GM12878 (cell line): Measurements from ENCODE around the gene KIAA0825. TPM values are rescaled to one million over a fixed set of nuclear protein-coding genes. Genes with fewer than 3 reads are reported as not detected.

Source experiments
- ATAC-seq: fragments of 200-7000 bp; cut with Tn5 transposase; 3 replicates; pipeline ENCODE4 v1.9.1; 2020; ENCODE audit warnings: mild to moderate bottlenecking, moderate library complexity
- BruUV-seq: library from RNA; stranded (reverse); fragments of 400-500 nt; replicated peaks from 2 replicates; lab custom pipeline; 2021; lab: Mats Ljungman, UMichigan
- CTCF ChIA-PET: fragments of 300-600 bp; sonication (Branson Sonifier 250); formaldehyde crosslinking; extraction: SDS; loops from one replicate; lab custom pipeline; 2021; ENCODE audit warnings: inconsistent platforms; lab: Yijun Ruan, JAX
- POLR2A ChIA-PET: fragments of 350-600 bp; formaldehyde crosslinking; extraction: SDS; loops from one replicate; lab custom pipeline; 2021; ENCODE audit warnings: inconsistent platforms; lab: Charles Lee
- RAD21 ChIA-PET: fragments of 300-600 bp; sonication (Branson Sonifier 250); formaldehyde crosslinking; loops from one replicate; lab custom pipeline; 2023; ENCODE audit warnings: antibody characterized with exemption; ENCODE audit not compliant: unreplicated experiment; lab: Charles Lee
- SMC1A ChIA-PET: fragments of 300-600 bp; sonication (Branson Sonifier 250); formaldehyde crosslinking; loops from one replicate; lab custom pipeline; 2023; ENCODE audit not compliant: unreplicated experiment, uncharacterized antibody; lab: Charles Lee
- DNase-seq: peaks from one replicate; pipeline ENCODE4 v3.0.0-alpha.2; 2011; ENCODE audit warnings: low read depth, low spot score
- FAIRE-seq: peaks from 3 replicates; lab custom pipeline; 2011; peaks lifted over from hg19 to GRCh38; lab: Jason Lieb, UNC
- H2AFZ ChIP-seq: 2 replicates; pipeline ENCODE4 v1.6.0; 2011; ENCODE audit warnings: low read depth, low read length, control low read depth; ENCODE audit not compliant: control insufficient read depth
- H3K27ac ChIP-seq: 2 replicates; pipeline ENCODE4 v1.5.1; 2011; ENCODE audit warnings: control low read depth; ENCODE audit not compliant: control insufficient read depth, insufficient read depth
- H3K27me3 ChIP-seq, 2 experiments: replicated peaks in 1 of 2; 2 replicates each; pipeline versions ENCODE4 v1.6.0 to v1.6.1; 2011; ENCODE audit warnings: low read length in 1 of 2; ENCODE audit not compliant: control insufficient read depth in 2 of 2, insufficient read depth in 2 of 2
- H3K36me3 ChIP-seq, 2 experiments: 2 replicates each; pipeline ENCODE4 v1.5.1; 2011; ENCODE audit warnings: low read length in 1 of 2; ENCODE audit not compliant: control insufficient read depth in 2 of 2, insufficient read depth in 2 of 2
- H3K4me1 ChIP-seq: 2 replicates; pipeline ENCODE4 v1.6.1; 2011; ENCODE audit warnings: mild to moderate bottlenecking, low read length, moderate library complexity, mixed read lengths; ENCODE audit not compliant: control insufficient read depth, insufficient read depth
- H3K4me2 ChIP-seq: 2 replicates; pipeline ENCODE4 v1.6.0; 2011; ENCODE audit warnings: control low read depth; ENCODE audit not compliant: control insufficient read depth, insufficient read depth
- H3K4me3 ChIP-seq: fragments of 200-600 bp; sonication (generic); 2 replicates; pipeline ENCODE4 v1.5.1; 2016
- H3K79me2 ChIP-seq: 2 replicates; pipeline ENCODE4 v1.6.0; 2011; ENCODE audit warnings: low read length; ENCODE audit not compliant: control insufficient read depth, insufficient read depth
- H3K9ac ChIP-seq: 2 replicates; pipeline ENCODE4 v1.8.0; 2011; ENCODE audit warnings: low read length, control low read depth, mixed read lengths; ENCODE audit not compliant: control insufficient read depth, insufficient read depth
- H3K9me3 ChIP-seq: replicated peaks from 3 replicates; pipeline ENCODE4 v1.5.1; 2011; ENCODE audit warnings: mild to moderate bottlenecking, low read length; ENCODE audit not compliant: control insufficient read depth, insufficient read depth
- H4K20me1 ChIP-seq: 2 replicates; pipeline ENCODE4 v1.6.0; 2011; ENCODE audit not compliant: control insufficient read depth, insufficient read depth
- BCL11A ChIP-seq: IDR thresholded peaks from 2 replicates; pipeline ENCODE4 v1.6.1; 2011; ENCODE audit warnings: low read depth, low read length
- CTCF ChIP-seq, 3 experiments: IDR thresholded peaks in 2 of 3; conservative IDR thresholded peaks in 1 of 3; 2 replicates each; pipeline ENCODE4 v1.5.1; 2011; ENCODE audit warnings: low read depth in 3 of 3, low read length in 3 of 3, mild to moderate bottlenecking in 3 of 3, control low read depth in 2 of 3, moderate library complexity in 2 of 3, inconsistent platforms in 1 of 3, mixed read lengths in 1 of 3; ENCODE audit not compliant: control insufficient read depth in 2 of 3, insufficient read depth in 1 of 3; ENCODE audit errors: extremely low read depth in 1 of 3
- SIX5 ChIP-seq: IDR thresholded peaks from 2 replicates; pipeline ENCODE4 v1.6.1; 2011; ENCODE audit warnings: mild to moderate bottlenecking, low read depth, low read length, moderate library complexity; ENCODE audit not compliant: severe bottlenecking
- SREBF1 ChIP-seq: IDR thresholded peaks from 2 replicates; pipeline ENCODE4 v1.6.1; 2012; ENCODE audit warnings: mild to moderate bottlenecking, low read length
- in situ Hi-C: fragments of 300-500 bp; cut with MboI; formaldehyde crosslinking; loops from 9 replicates; pipeline ENCODE4 v1.14.3; 2018; ENCODE audit warnings: mixed read lengths
- intact Hi-C: fragments of 100-400 bp; cut with micrococcal nuclease; formaldehyde crosslinking; loops from one replicate; pipeline ENCODE4 v1.14.2; 2022; ENCODE audit not compliant: unreplicated experiment
- polyA plus RNA-seq, 11 experiments: library from polyadenylated mRNA; depleted of rRNA in 4 of 11; unstranded in 6 of 11; stranded (reverse) in 5 of 11; fragments of >200 nt; fragmentation: Nextera tagmentation in 4 of 11; fragmentation: Illumina TruSeq in 1 of 11; extraction: Ambion mirVana in 4 of 11; extraction: Trizol in 1 of 11; gene quantifications; 1 replicate in 1 of 11; 2 replicates in 10 of 11; pipeline versions ENCODE4 v1.2.1 to v1.2.3, GENCODE V29; 2011 to 2016; ENCODE audit warnings: inconsistent platforms in 2 of 11, missing spikeins in 2 of 11, low read depth in 1 of 11
- total RNA-seq, 4 experiments: library from RNA; depleted of rRNA in 3 of 4; stranded (reverse); fragments of >200 nt in 3 of 4; fragmentation: Illumina TruSeq in 1 of 4; extraction: Trizol in 1 of 4; gene quantifications; 2 replicates each; pipeline versions ENCODE4 v1.2.1 to v1.2.3, GENCODE V29; 2013 to 2021
- TF ChIP-seq, protein P1 (sequence below): fragments of 450-650 bp; IDR thresholded peaks from 2 replicates; pipeline ENCODE4 v1.6.1; 2017; ENCODE audit warnings: mild to moderate bottlenecking

Gene KIAA0825
- total and polyA plus RNA-seq, 10 of the 15 experiments (the other 5 are each of a cell fraction or from before 2014, with no cell fraction given): 0.55 to 1.9 (median 1.5) TPM

DNA sequence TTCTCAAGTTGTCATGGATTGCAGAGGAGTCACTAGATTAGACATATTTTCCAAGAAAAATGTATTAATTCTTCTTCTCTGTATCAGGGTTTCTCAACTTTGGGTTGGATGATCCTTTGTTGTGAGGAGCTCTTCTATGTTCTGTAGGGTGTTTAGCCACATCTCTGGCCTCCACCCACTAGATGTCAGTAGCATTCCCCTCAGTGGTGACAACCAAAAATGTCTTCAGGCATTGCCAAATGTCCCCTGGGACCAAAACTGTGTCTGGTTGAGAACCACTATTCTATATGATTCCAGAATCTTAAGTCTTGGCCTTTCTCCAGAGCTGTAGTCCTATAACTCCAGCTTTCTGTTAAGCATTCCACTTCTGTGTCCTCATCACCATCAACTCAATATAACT lies 220.9 kb downstream of the KIAA0825 start:
- no peaks in the 10 kb centered on the region for H4K20me1 ChIP-seq
- no peaks in the 10 kb centered on the region for H3K36me3 ChIP-seq
- H3K4me3 ChIP-seq: no peak overlapping the region
- ChIA-PET CTCF (interaction anchor here (1.1 to 2.0 kb wide), 2 partner anchors 12 to 17 kb away, joined by 3 to 4 read pairs; no protein-coding TSS in a partner anchor), RAD21 (no interaction called here), POLR2A (no interaction called here), SMC1A (interaction anchor here (1.0 to 1.6 kb wide), 2 partner anchors 15 to 127 kb away, joined by 4 read pairs; no protein-coding TSS in a partner anchor)
- FAIRE-seq (no peak), ATAC-seq (peak; percentile 56; the same call in 2 of the 3 replicates), DNase-seq (no peak)
- no peaks in the 10 kb centered on the region for H3K4me1 ChIP-seq
- no peak overlapping the region for H3K9ac ChIP-seq
- H2AFZ ChIP-seq: no peak overlapping the region
- no peaks in the 10 kb centered on the region for H3K27me3 ChIP-seq
- no peaks in the 10 kb centered on the region for H3K79me2 ChIP-seq
- no peaks in the 10 kb centered on the region for H3K9me3 ChIP-seq
- H3K27ac ChIP-seq: no peak overlapping the region
- intact Hi-C loops: loop anchor here (5.0 kb wide), 1 partner anchor 340 kb away; no protein-coding TSS in a partner anchor
- in situ Hi-C loops: no loop called here
- BruUV-seq: no TSS peak
- no peak overlapping the region for H3K4me2 ChIP-seq
- TF ChIP-seq SREBF1 (no peak), SIX5 (no peak), BCL11A (no peak), CTCF (IDR thresholded peaks at IDR 0.05 in 2 of 3, conservative IDR thresholded peaks at IDR 0.05 in 1 of 3; ENCODE audit: control insufficient read depth in 2 of 3, extremely low read depth in 1 of 3, insufficient read depth in 1 of 3, low read depth in 3 of 3, low read length in 3 of 3) (peak in 1 of 3 experiments; percentile 13; a peak in 1 of 6 replicates)
- TF ChIP-seq, protein P1, sequence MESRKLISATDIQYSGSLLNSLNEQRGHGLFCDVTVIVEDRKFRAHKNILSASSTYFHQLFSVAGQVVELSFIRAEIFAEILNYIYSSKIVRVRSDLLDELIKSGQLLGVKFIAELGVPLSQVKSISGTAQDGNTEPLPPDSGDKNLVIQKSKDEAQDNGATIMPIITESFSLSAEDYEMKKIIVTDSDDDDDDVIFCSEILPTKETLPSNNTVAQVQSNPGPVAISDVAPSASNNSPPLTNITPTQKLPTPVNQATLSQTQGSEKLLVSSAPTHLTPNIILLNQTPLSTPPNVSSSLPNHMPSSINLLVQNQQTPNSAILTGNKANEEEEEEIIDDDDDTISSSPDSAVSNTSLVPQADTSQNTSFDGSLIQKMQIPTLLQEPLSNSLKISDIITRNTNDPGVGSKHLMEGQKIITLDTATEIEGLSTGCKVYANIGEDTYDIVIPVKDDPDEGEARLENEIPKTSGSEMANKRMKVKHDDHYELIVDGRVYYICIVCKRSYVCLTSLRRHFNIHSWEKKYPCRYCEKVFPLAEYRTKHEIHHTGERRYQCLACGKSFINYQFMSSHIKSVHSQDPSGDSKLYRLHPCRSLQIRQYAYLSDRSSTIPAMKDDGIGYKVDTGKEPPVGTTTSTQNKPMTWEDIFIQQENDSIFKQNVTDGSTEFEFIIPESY: no peak
